ENCODE measurements around the gene C5orf46.
"Not testable (repeated sequence)": the region's sequence is repeated elsewhere in the genome, so short reads cannot be mapped to it uniquely, and the experiment has no call there.

C5orf46 gene

GRCh38 chr5:147892696-147893296 lies 13.5 kb downstream of the C5orf46 start:
- DNase-seq, result no peak

- no peak for DNase-seq
These were observed 18.4 kb downstream of the C5orf46 start for GRCh38 chr5:147887930-147888329.

- DNase-seq, result no peak
These were observed 19.2 kb downstream of the C5orf46 start for GRCh38 chr5:147887026-147887627.

GRCh38 chr5:147882586-147883313 lies 23.6 kb downstream of the C5orf46 start:
- DNase-seq, result no peak

- DNase-seq, result no peak
These were observed 25.9 kb downstream of the C5orf46 start for GRCh38 chr5:147880487-147880886.

- DNase-seq, result no peak
These were observed 26.6 kb downstream of the C5orf46 start for GRCh38 chr5:147879784-147880183.

- DNase-seq, result no peak
These were observed 28.1 kb downstream of the C5orf46 start, which contains the start of gene SCGB3A2 for GRCh38 chr5:147878066-147878759. Gene SCGB3A2, plus strand, starts transcription at chr5:147878711. Its CDS starts 93 bp downstream, at chr5:147878804.

- no peak for DNase-seq
These were observed 29.7 kb downstream of the C5orf46 start for GRCh38 chr5:147876626-147877025.

GRCh38 chr5:147876141-147876540 lies 30.2 kb downstream of the C5orf46 start:
- no peak for DNase-seq

GRCh38 chr5:147874910-147875367 lies 31.4 kb downstream of the C5orf46 start:
- no peak for DNase-seq

GRCh38 chr5:147874118-147874875 lies 32.0 kb downstream of the C5orf46 start:
- not testable (repeated sequence) for DNase-seq

GRCh38 chr5:147872744-147873435 lies 33.4 kb downstream of the C5orf46 start:
- DNase-seq, result not testable (repeated sequence)

GRCh38 chr5:147871980-147872549 lies 34.3 kb downstream of the C5orf46 start:
- not testable (repeated sequence) for DNase-seq

GRCh38 chr5:147869892-147870291 lies 36.4 kb downstream of the C5orf46 start:
- DNase-seq, result not testable (repeated sequence)

- no peak for DNase-seq
These were observed 37.2 kb downstream of the C5orf46 start for GRCh38 chr5:147869112-147869511.

GRCh38 chr5:147863454-147864158 lies 42.7 kb downstream of the C5orf46 start:
- no peak for DNase-seq

GRCh38 chr5:147860641-147861025 lies 45.7 kb downstream of the C5orf46 start:
- no peak for DNase-seq

- DNase-seq, result no peak
These were observed 46.2 kb downstream of the C5orf46 start for GRCh38 chr5:147859962-147860640.

GRCh38 chr5:147858565-147858964 lies 47.8 kb downstream of the C5orf46 start:
- DNase-seq, result no peak

Measured in CD4-positive, alpha-beta T cell treated with Interleukin-21 for 1 hour (primary cell).